Activated gamma-delta T cell treated with Interleukin-2 at 50 U/mL for 16 hours (primary cell): ENCODE results near the gene RALGAPA2.

Experiments used
- DNase-seq: peaks from one replicate; pipeline ENCODE4 v3.0.0-alpha.2; 2020

The RALGAPA2 gene

GRCh38 chr20:20393207-20394120 lies 319.0 kb downstream of the RALGAPA2 start:
- DNase-seq: no peak

GRCh38 chr20:20391766-20392165 lies 320.7 kb downstream of the RALGAPA2 start:
- no peak for DNase-seq

GRCh38 chr20:20391115-20391514 lies 321.3 kb downstream of the RALGAPA2 start:
- no peak for DNase-seq

GRCh38 chr20:20390393-20390792 lies 322.1 kb downstream of the RALGAPA2 start:
- no peak for DNase-seq

GRCh38 chr20:20386192-20386591 lies 326.3 kb downstream of the RALGAPA2 start:
- DNase-seq: no peak

- no peak for DNase-seq
These were observed 336.6 kb downstream of the RALGAPA2 start for GRCh38 chr20:20375862-20376261.

GRCh38 chr20:20373091-20373571 lies 339.3 kb downstream of the RALGAPA2 start:
- DNase-seq: no peak

- DNase-seq: no peak
These were observed 340.8 kb downstream of the RALGAPA2 start for GRCh38 chr20:20371681-20372080.

GRCh38 chr20:20371083-20371482 lies 341.4 kb downstream of the RALGAPA2 start:
- no peak for DNase-seq

GRCh38 chr20:20370094-20370575 lies 342.3 kb downstream of the RALGAPA2 start:
- DNase-seq: no peak

GRCh38 chr20:20369250-20370093 lies 343.0 kb downstream of the RALGAPA2 start:
- no peak for DNase-seq

- DNase-seq: no peak
These were observed 343.8 kb downstream of the RALGAPA2 start for GRCh38 chr20:20368418-20369249.

GRCh38 chr20:20367575-20368417 lies 344.6 kb downstream of the RALGAPA2 start, which contains the start of gene INSM1:
Gene INSM1, plus strand, starts transcription at chr20:20368104. Its CDS starts 164 bp downstream, at chr20:20368268.
- DNase-seq: no peak

GRCh38 chr20:20366876-20367574 lies 345.4 kb downstream of the RALGAPA2 start:
- no peak for DNase-seq

GRCh38 chr20:20366551-20366875 lies 345.9 kb downstream of the RALGAPA2 start:
- DNase-seq: no peak

GRCh38 chr20:20365480-20366161 lies 346.8 kb downstream of the RALGAPA2 start:
- DNase-seq: no peak

GRCh38 chr20:20364593-20365479 lies 347.6 kb downstream of the RALGAPA2 start:
- DNase-seq: no peak

- no peak for DNase-seq
These were observed 348.4 kb downstream of the RALGAPA2 start for GRCh38 chr20:20363799-20364592.
